H1 (cell line): ENCODE data around the gene RNF133. TPM values are rescaled to one million over a fixed set of nuclear protein-coding genes. Genes with fewer than 3 reads are reported as not detected.

Experiments
- CTCF ChIA-PET: fragments of 300-600 bp; sonication (Branson Sonifier 250); formaldehyde crosslinking; loops from one replicate; lab custom pipeline; 2021; ENCODE audit not compliant: partially characterized antibody; lab: Charles Lee
- POLR2A ChIA-PET: fragments of 300-600 bp; sonication (Branson Sonifier 250); formaldehyde crosslinking; loops from one replicate; lab custom pipeline; 2021; ENCODE audit warnings: inconsistent platforms; ENCODE audit not compliant: partially characterized antibody; lab: Charles Lee
- DNase-seq, 2 experiments: peaks; one replicate each; pipeline versions ENCODE4 v3.0.0 to v3.0.0-alpha.2; 2010 to 2022; ENCODE audit warnings: low spot score in 2 of 2, low read depth in 1 of 2, mixed read lengths in 1 of 2
- FAIRE-seq: peaks from 2 replicates; lab custom pipeline; 2011; peaks lifted over from hg19 to GRCh38; lab: Jason Lieb, UNC
- H2AFZ ChIP-seq: 2 replicates; pipeline ENCODE4 v1.8.1; 2012; ENCODE audit warnings: low read length, inconsistent platforms
- H2AK5ac ChIP-seq: 2 replicates; pipeline ENCODE4 v1.6.1; 2013; ENCODE audit warnings: low read depth, low read length
- H2BK120ac ChIP-seq: replicated peaks from 2 replicates; pipeline ENCODE3; 2013; ENCODE audit warnings: low read depth, low read length, inconsistent platforms
- H2BK12ac ChIP-seq: 2 replicates; pipeline ENCODE4 v1.6.1; 2013; ENCODE audit warnings: low read depth, low read length
- H2BK15ac ChIP-seq: 2 replicates; pipeline ENCODE4 v1.6.1; 2013; ENCODE audit warnings: low read length
- H2BK20ac ChIP-seq: 2 replicates; pipeline ENCODE4 v1.6.1; 2013; ENCODE audit warnings: low read length
- H2BK5ac ChIP-seq: 2 replicates; pipeline ENCODE4 v1.6.1; 2013; ENCODE audit warnings: low read depth, low read length
- H3K14ac ChIP-seq: 2 replicates; pipeline ENCODE4 v1.6.1; 2013; ENCODE audit warnings: inconsistent platforms; ENCODE audit not compliant: insufficient read length
- H3K18ac ChIP-seq: 2 replicates; pipeline ENCODE4 v1.6.1; 2013; ENCODE audit warnings: low read length; ENCODE audit errors: extremely low read depth
- H3K23ac ChIP-seq: 2 replicates; pipeline ENCODE4 v1.6.1; 2013; ENCODE audit warnings: inconsistent platforms; ENCODE audit not compliant: insufficient read length
- H3K23me2 ChIP-seq: 2 replicates; pipeline ENCODE4 v1.6.1; 2013; ENCODE audit warnings: low read depth, low read length
- H3K27ac ChIP-seq: 2 replicates; pipeline ENCODE4 v1.6.1; 2011; ENCODE audit warnings: low read depth, low read length, inconsistent platforms
- H3K27me3 ChIP-seq, 4 experiments: replicated peaks in 1 of 4; 1 replicate in 1 of 4; 2 replicates in 3 of 4; pipeline versions ENCODE4 v1.6.1 to v1.8.1; 2011 to 2013; ENCODE audit warnings: low read length in 3 of 4, mild to moderate bottlenecking in 3 of 4, inconsistent platforms in 2 of 4, mixed read lengths in 2 of 4, moderate library complexity in 1 of 4; ENCODE audit not compliant: control insufficient read depth in 3 of 4, insufficient read depth in 3 of 4; ENCODE audit errors: extremely low read depth in 1 of 4
- H3K36me3 ChIP-seq, 4 experiments: 2 replicates each; pipeline versions ENCODE4 v1.6.1 to v1.8.1; 2011 to 2013; ENCODE audit warnings: mild to moderate bottlenecking in 4 of 4, low read length in 3 of 4, moderate library complexity in 2 of 4, control low read depth in 1 of 4, inconsistent platforms in 1 of 4; ENCODE audit not compliant: insufficient read depth in 4 of 4, control insufficient read depth in 2 of 4
- H3K4ac ChIP-seq: replicated peaks from 2 replicates; pipeline ENCODE3; 2013; ENCODE audit warnings: low read length, low read depth, mixed read lengths, inconsistent platforms; ENCODE audit not compliant: insufficient read length
- H3K4me1 ChIP-seq, 4 experiments: replicated peaks in 1 of 4; 1 replicate in 1 of 4; 2 replicates in 3 of 4; pipeline versions ENCODE4 v1.6.1 to v1.8.1; 2011 to 2013; ENCODE audit warnings: low read length in 3 of 4, inconsistent platforms in 2 of 4, mixed read lengths in 1 of 4; ENCODE audit not compliant: insufficient read depth in 4 of 4, control insufficient read depth in 3 of 4
- H3K4me2 ChIP-seq, 2 experiments: 2 replicates each; pipeline versions ENCODE4 v1.6.1 to v1.8.1; 2011 to 2013; ENCODE audit warnings: low read depth in 2 of 2, low read length in 2 of 2, control low read depth in 1 of 2, inconsistent platforms in 1 of 2, mild to moderate bottlenecking in 1 of 2; ENCODE audit not compliant: insufficient read depth in 1 of 2
- H3K4me3 ChIP-seq, 4 experiments: fragments of 200-600, 300-600 bp in 1 of 4; sonication (generic), shearing (Covaris generic), sonication (Bioruptor Twin) in 1 of 4; 2 replicates each; pipeline versions ENCODE4 v1.5.1 to v1.8.1; 2011 to 2016; ENCODE audit warnings: low read length in 4 of 4, low read depth in 3 of 4, control low read depth in 2 of 4, inconsistent platforms in 2 of 4, mild to moderate bottlenecking in 2 of 4, mixed read lengths in 1 of 4, moderate library complexity in 1 of 4; ENCODE audit not compliant: insufficient read depth in 2 of 4; ENCODE audit errors: extremely low read depth in 1 of 4
- H3K56ac ChIP-seq: replicated peaks from 2 replicates; pipeline ENCODE3; 2013; ENCODE audit warnings: low read depth, mild to moderate bottlenecking, mixed read lengths, low read length, inconsistent platforms; ENCODE audit not compliant: insufficient read length
- H3K79me1 ChIP-seq: 2 replicates; pipeline ENCODE4 v1.6.1; 2013; ENCODE audit warnings: low read depth, low read length, control low read depth
- H3K79me2 ChIP-seq, 2 experiments: 2 replicates each; pipeline versions ENCODE4 v1.6.1 to v1.8.1; 2012 to 2013; ENCODE audit warnings: low read length in 2 of 2, mild to moderate bottlenecking in 2 of 2, inconsistent platforms in 1 of 2; ENCODE audit not compliant: insufficient read depth in 2 of 2, control insufficient read depth in 1 of 2
- H3K9ac ChIP-seq, 4 experiments: replicated peaks in 1 of 4; 1 replicate in 1 of 4; 2 replicates in 3 of 4; pipeline versions ENCODE4 v1.6.1 to v1.8.1; 2011 to 2013; ENCODE audit warnings: low read depth in 3 of 4, low read length in 3 of 4, control low read depth in 2 of 4, mild to moderate bottlenecking in 2 of 4, moderate library complexity in 2 of 4, inconsistent platforms in 1 of 4; ENCODE audit errors: extremely low read depth in 1 of 4
- H3K9me3 ChIP-seq, 2 experiments: 2 replicates each; pipeline versions ENCODE4 v1.6.1 to v1.8.1; 2012 to 2013; ENCODE audit warnings: mild to moderate bottlenecking in 2 of 2, moderate library complexity in 2 of 2, control low read depth in 1 of 2, inconsistent platforms in 1 of 2, low read depth in 1 of 2, low read length in 1 of 2, mixed read lengths in 1 of 2; ENCODE audit not compliant: insufficient read depth in 2 of 2
- H4K20me1 ChIP-seq, 2 experiments: replicated peaks in 1 of 2; 2 replicates each; pipeline versions ENCODE3 to v1.8.1; 2011 to 2013; ENCODE audit warnings: inconsistent platforms in 2 of 2, low read length in 2 of 2, mild to moderate bottlenecking in 1 of 2; ENCODE audit not compliant: insufficient read depth in 2 of 2, control insufficient read depth in 1 of 2
- H4K5ac ChIP-seq: 2 replicates; pipeline ENCODE4 v1.6.1; 2013; ENCODE audit warnings: low read length, low read depth, mixed read lengths, inconsistent platforms; ENCODE audit not compliant: insufficient read length
- H4K8ac ChIP-seq: 2 replicates; pipeline ENCODE4 v1.8.0; 2013; ENCODE audit warnings: mild to moderate bottlenecking, moderate library complexity, low read length, inconsistent platforms; ENCODE audit not compliant: insufficient read depth; ENCODE audit errors: extremely low read depth
- H4K91ac ChIP-seq: replicated peaks from 2 replicates; pipeline ENCODE3; 2013; ENCODE audit warnings: low read length, mixed read lengths, inconsistent platforms; ENCODE audit not compliant: insufficient read length
- CHD2 ChIP-seq: IDR thresholded peaks from 2 replicates; pipeline ENCODE4 v1.6.1; 2012; ENCODE audit warnings: low read length, improper control_type of control experiment
- EGR1 ChIP-seq: IDR thresholded peaks from 2 replicates; pipeline ENCODE4 v1.6.1; 2011; ENCODE audit warnings: low read depth, low read length, borderline replicate concordance
- KDM1A ChIP-seq: fragments of 200-600, 300-600 bp; sonication (generic); IDR thresholded peaks from 2 replicates; pipeline ENCODE4 v1.7.1; 2016; ENCODE audit warnings: mild to moderate bottlenecking, low read length, borderline replicate concordance
- KDM5A ChIP-seq: fragments of 200-600 bp; IDR thresholded peaks from 2 replicates; pipeline ENCODE4 v1.7.1; 2012; ENCODE audit warnings: mild to moderate bottlenecking, low read length, inconsistent platforms, mixed read lengths
- NRF1 ChIP-seq: IDR thresholded peaks from 2 replicates; pipeline ENCODE4 v1.6.1; 2011; ENCODE audit warnings: mild to moderate bottlenecking, low read depth, low read length, improper control_type of control experiment
- POLR2A ChIP-seq, 2 experiments: IDR thresholded peaks; 1 replicate in 1 of 2; 2 replicates in 1 of 2; pipeline ENCODE4 v1.6.1; 2011; ENCODE audit warnings: low read depth in 2 of 2, low read length in 2 of 2, mild to moderate bottlenecking in 2 of 2; ENCODE audit errors: control extremely low read depth in 1 of 2
- POU5F1 ChIP-seq: IDR thresholded peaks from 2 replicates; pipeline ENCODE4 v1.6.1; 2011; ENCODE audit warnings: low read depth, mild to moderate bottlenecking, low read length, moderate library complexity
- RAD21 ChIP-seq, 2 experiments: IDR thresholded peaks in 1 of 2; conservative IDR thresholded peaks in 1 of 2; 2 replicates each; pipeline ENCODE4 v1.6.1; 2011; ENCODE audit warnings: low read depth in 2 of 2, low read length in 2 of 2, improper control_type of control experiment in 1 of 2, inconsistent platforms in 1 of 2, mild to moderate bottlenecking in 1 of 2, moderate library complexity in 1 of 2
- RNF2 ChIP-seq: fragments of 200-900, 300-1000 bp; sonication (generic); IDR thresholded peaks from 2 replicates; pipeline ENCODE4 v1.7.1; 2016; ENCODE audit warnings: borderline replicate concordance, low read depth, mild to moderate bottlenecking, antibody characterized with exemption, low read length; ENCODE audit not compliant: poor library complexity, severe bottlenecking; ENCODE audit errors: missing control alignments
- SP1 ChIP-seq: IDR thresholded peaks from 2 replicates; pipeline ENCODE4 v1.6.1; 2011; ENCODE audit warnings: low read depth, low read length
- SP2 ChIP-seq: IDR thresholded peaks from 2 replicates; pipeline ENCODE4 v1.6.1; 2012; ENCODE audit warnings: mild to moderate bottlenecking, low read length, inconsistent platforms
- TEAD4 ChIP-seq: IDR thresholded peaks from 2 replicates; pipeline ENCODE4 v1.6.1; 2012; ENCODE audit warnings: low read depth, low read length, inconsistent platforms, mixed read lengths
- USF2 ChIP-seq: IDR thresholded peaks from 2 replicates; pipeline ENCODE4 v1.6.1; 2011; ENCODE audit warnings: low read length, improper control_type of control experiment
- WGBS, 2 experiments: shearing (Covaris generic) in 1 of 2; methylation state at CpG; one replicate each; pipeline versions ENCODE4 v1.1.6 to v1.1.7; 2013 to 2015; ENCODE audit warnings: low lambda C conversion rate in 2 of 2, mixed read lengths in 2 of 2, inconsistent platforms in 1 of 2, low coverage in 1 of 2, missing lambda C conversion rate in 1 of 2; ENCODE audit not compliant: insufficient replicate concordance in 2 of 2, insufficient coverage in 1 of 2, insufficient read length in 1 of 2; ENCODE audit errors: extremely low coverage in 1 of 2, missing lambda C conversion rate in 1 of 2; 5-methylcytosine and 5-hydroxymethylcytosine counted together
- polyA plus RNA-seq, 7 experiments: library from polyadenylated mRNA; depleted of rRNA in 3 of 7; stranded (reverse) in 5 of 7; unstranded in 2 of 7; fragments of >200 nt in 5 of 7; fragments of 200-250 nt in 2 of 7; gene quantifications; 1 replicate in 5 of 7; 2 replicates in 1 of 7; 4 replicates in 1 of 7; pipeline versions ENCODE4 v1.2.1 to v1.2.3, GENCODE V29; 2011 to 2013; ENCODE audit warnings: missing spikeins in 2 of 7, mixed read lengths in 2 of 7
- total RNA-seq: library from RNA; stranded (reverse); fragmentation: NEBNext Ultra II Directional; extraction: Animal tissue kit (Norgen Biotek cat#: 25700); gene quantifications from 2 replicates; pipeline ENCODE4 v1.2.1, GENCODE V29; 2021
- TF ChIP-seq, protein P1 (sequence below): IDR thresholded peaks from 2 replicates; pipeline ENCODE4 v1.6.1; 2012; ENCODE audit warnings: inconsistent platforms

RNF133 gene
- total and polyA plus RNA-seq, 2 of the 8 experiments (the other 6 are each of a cell fraction or from before 2014, with no cell fraction given), result 0.09 to 0.39 TPM

- no peak for FAIRE-seq
- H4K5ac ChIP-seq, result no peak overlapping the region
- no peak overlapping the region for H2BK5ac ChIP-seq
- H3K79me2 ChIP-seq, result no peaks in the 10 kb centered on the region
- no peak overlapping the region for H2BK15ac ChIP-seq
- no peaks in the 10 kb centered on the region for H3K9me3 ChIP-seq
- H3K56ac ChIP-seq, result no peak overlapping the region
- H2AFZ ChIP-seq, result no peak overlapping the region
- H2AK5ac ChIP-seq, result no peak overlapping the region
- H3K4me1 ChIP-seq, result no peaks in the 10 kb centered on the region
- no peaks in the 10 kb centered on the region for H3K23me2 ChIP-seq
- no peak overlapping the region for H3K4ac ChIP-seq
- H3K79me1 ChIP-seq, result no peaks in the 10 kb centered on the region
- WGBS, 2 experiments, result 90% methylated on average over 2 of the region's 2 CpGs; no CpG with 5 or more reads in 1 of the 2 experiments
- no peak for DNase-seq
- POLR2A ChIA-PET, result no interaction called here
- H4K91ac ChIP-seq, result no peak overlapping the region
- no peak overlapping the region for H3K4me3 ChIP-seq
- no peak overlapping the region for H3K4me2 ChIP-seq
- no peaks in the 10 kb centered on the region for H4K20me1 ChIP-seq
- TF ChIP-seq CHD2 (no peak), SP1 (no peak), SP2 (no peak), TEAD4 (no peak), KDM1A (no peak), RAD21 (IDR thresholded peaks at IDR 0.05 in 1 of 2, conservative IDR thresholded peaks at IDR 0.05 in 1 of 2; ENCODE audit: low read depth in 2 of 2, low read length in 2 of 2) (no peak), KDM5A (no peak), EGR1 (no peak), POLR2A (IDR thresholded peaks at IDR 0.05; ENCODE audit: control extremely low read depth in 1 of 2, low read depth in 2 of 2, low read length in 2 of 2) (no peak), POU5F1 (no peak), USF2 (no peak), NRF1 (no peak), RNF2 (no peak)
- TF ChIP-seq, protein P1, sequence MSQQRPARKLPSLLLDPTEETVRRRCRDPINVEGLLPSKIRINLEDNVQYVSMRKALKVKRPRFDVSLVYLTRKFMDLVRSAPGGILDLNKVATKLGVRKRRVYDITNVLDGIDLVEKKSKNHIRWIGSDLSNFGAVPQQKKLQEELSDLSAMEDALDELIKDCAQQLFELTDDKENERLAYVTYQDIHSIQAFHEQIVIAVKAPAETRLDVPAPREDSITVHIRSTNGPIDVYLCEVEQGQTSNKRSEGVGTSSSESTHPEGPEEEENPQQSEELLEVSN, result no peak
- H2BK12ac ChIP-seq, result no peak overlapping the region
- no peak overlapping the region for H3K9ac ChIP-seq
- CTCF ChIA-PET, result no interaction called here
- no peak overlapping the region for H3K18ac ChIP-seq
- no peak overlapping the region for H3K27ac ChIP-seq
- H3K14ac ChIP-seq, result no peak overlapping the region
- no peak overlapping the region for H2BK120ac ChIP-seq
- H3K36me3 ChIP-seq, result no peaks in the 10 kb centered on the region
- no peak overlapping the region for H4K8ac ChIP-seq
- H3K23ac ChIP-seq, result no peak overlapping the region
- H2BK20ac ChIP-seq, result no peak overlapping the region
- H3K27me3 ChIP-seq, result no peaks in the 10 kb centered on the region
Measured at GRCh38 chr7:122663733-122664132, 35.2 kb downstream of the RNF133 start.
